ENCODE results near the gene PSMD9. TPM values are rescaled to one million over a fixed set of nuclear protein-coding genes. Genes with fewer than 3 reads are reported as not detected.
"Not testable (repeated sequence)": the region's sequence is repeated elsewhere in the genome, so short reads cannot be mapped to it uniquely, and the experiment has no call there.

Gene PSMD9
- total RNA-seq, 1 donor from 2014 or later = 28.1 TPM

DNA sequence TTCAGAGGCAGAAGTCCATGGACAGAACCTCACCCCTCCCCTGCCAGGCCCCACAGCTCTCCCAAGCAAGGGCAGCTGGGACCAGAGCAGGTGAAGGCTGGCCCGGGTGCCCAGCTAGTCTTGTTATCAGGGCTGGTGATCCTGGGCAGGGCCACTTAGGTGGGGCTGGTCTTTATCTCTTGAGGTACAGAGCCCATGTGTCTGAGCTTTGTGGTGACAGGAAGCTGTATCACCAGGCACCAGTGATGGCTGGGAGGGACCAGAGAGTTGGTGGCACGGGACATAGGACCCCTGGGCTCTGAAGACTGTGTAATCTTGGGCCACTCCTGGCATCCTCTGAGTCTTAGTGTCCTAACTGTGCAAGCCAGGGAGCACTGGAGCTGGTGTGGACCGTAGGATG lies 17.1 kb upstream of the PSMD9 start:
- intact Hi-C loops (cut with micrococcal nuclease) = no loop called here
- Histone ChIP-seq H3K9me3 (replicated peaks) (no peaks in the 10 kb centered on the region), H3K4me3 (no peak overlapping the region), H3K4me1 (no peaks in the 10 kb centered on the region), H3K36me3 (no peaks in the 10 kb centered on the region), H3K27ac (replicated peaks) (no peak overlapping the region), H3K27me3 (ENCODE audit: low read depth) (no peaks in the 10 kb centered on the region)
- TF ChIP-seq, protein P1, sequence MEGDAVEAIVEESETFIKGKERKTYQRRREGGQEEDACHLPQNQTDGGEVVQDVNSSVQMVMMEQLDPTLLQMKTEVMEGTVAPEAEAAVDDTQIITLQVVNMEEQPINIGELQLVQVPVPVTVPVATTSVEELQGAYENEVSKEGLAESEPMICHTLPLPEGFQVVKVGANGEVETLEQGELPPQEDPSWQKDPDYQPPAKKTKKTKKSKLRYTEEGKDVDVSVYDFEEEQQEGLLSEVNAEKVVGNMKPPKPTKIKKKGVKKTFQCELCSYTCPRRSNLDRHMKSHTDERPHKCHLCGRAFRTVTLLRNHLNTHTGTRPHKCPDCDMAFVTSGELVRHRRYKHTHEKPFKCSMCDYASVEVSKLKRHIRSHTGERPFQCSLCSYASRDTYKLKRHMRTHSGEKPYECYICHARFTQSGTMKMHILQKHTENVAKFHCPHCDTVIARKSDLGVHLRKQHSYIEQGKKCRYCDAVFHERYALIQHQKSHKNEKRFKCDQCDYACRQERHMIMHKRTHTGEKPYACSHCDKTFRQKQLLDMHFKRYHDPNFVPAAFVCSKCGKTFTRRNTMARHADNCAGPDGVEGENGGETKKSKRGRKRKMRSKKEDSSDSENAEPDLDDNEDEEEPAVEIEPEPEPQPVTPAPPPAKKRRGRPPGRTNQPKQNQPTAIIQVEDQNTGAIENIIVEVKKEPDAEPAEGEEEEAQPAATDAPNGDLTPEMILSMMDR (IDR thresholded peaks at IDR 0.05; ENCODE audit: borderline replicate concordance) = no peak
- no peak for DNase-seq

DNA sequence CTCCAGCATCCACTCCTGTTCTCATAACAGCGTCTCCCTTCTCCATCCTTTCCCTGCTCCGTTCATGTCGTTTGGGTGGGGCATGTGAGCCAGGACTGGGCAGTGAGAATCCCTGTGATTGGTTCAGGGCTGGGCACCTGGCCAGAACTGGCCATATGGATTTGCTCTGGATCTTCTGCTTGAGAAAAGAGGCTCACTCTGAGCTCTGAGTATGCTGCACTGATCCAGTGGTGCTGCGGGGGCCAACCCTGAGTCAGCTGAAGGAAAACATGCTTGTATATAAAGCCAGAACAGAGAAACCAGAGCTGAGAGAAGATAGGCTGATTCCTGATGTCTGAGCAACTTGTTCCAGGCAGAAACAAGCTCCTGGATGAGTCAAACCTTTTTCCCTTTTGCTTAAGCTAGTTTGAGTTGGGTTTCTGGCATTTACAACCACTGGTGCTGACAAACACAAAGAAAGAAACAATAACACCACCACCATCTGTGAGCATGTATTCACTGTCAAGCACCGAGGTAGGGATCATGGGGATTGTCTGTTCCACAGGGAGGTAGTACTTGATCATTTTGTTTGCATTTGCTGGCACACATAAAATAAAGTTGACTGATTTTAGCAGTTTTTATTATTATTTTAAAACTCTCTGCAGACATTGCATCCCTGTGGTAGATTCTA lies 15.9 kb upstream of the PSMD9 start:
- peak; percentile 31 for DNase-seq
- H3K4me1 ChIP-seq = no peaks in the 10 kb centered on the region
- no peaks in the 10 kb centered on the region for H3K36me3 ChIP-seq
- H3K4me3 ChIP-seq = no peak overlapping the region
- TF ChIP-seq, protein P1 (IDR thresholded peaks at IDR 0.05; ENCODE audit: borderline replicate concordance) = no peak
- H3K27ac ChIP-seq (replicated peaks) = no peak overlapping the region
- intact Hi-C loops (cut with micrococcal nuclease) = no loop called here
- no peaks in the 10 kb centered on the region for H3K27me3 ChIP-seq (ENCODE audit: low read depth)
- H3K9me3 ChIP-seq (replicated peaks) = no peaks in the 10 kb centered on the region

- intact Hi-C loops (cut with micrococcal nuclease) = no loop called here
- Histone ChIP-seq H3K4me1 (no peaks in the 10 kb centered on the region), H3K27ac (replicated peaks) (no peak overlapping the region), H3K4me3 (no peak overlapping the region), H3K9me3 (replicated peaks) (no peaks in the 10 kb centered on the region), H3K36me3 (no peaks in the 10 kb centered on the region), H3K27me3 (ENCODE audit: low read depth) (no peaks in the 10 kb centered on the region)
- no peak for DNase-seq
- TF ChIP-seq, protein P1 (IDR thresholded peaks at IDR 0.05; ENCODE audit: borderline replicate concordance) = no peak
These were observed 15.4 kb upstream of the PSMD9 start for GRCh38 chr12:121873216-121873569.

GRCh38 chr12:121874071-121874470 lies 14.5 kb upstream of the PSMD9 start:
- no peak overlapping the region for H3K27ac ChIP-seq (replicated peaks)

DNA sequence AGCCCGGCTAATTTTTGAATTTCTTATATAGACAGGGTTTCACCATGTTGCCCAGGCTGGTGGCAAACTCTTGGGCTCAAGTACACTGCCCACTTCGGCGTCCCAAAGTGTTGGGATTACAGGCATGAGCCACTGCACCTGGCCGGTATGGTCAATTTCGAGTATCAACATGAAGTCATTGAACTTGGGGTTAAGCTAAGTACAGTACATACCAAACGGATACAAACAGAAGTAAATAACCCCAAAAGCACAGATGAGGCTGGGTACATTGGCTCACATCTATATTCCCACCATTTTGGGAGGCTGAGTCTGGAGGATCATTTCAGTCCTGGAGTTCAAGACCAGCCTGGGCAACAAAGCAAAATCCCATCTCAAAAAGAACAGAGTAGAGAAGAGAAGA lies 13.0 kb upstream of the PSMD9 start:
- intact Hi-C loops (cut with micrococcal nuclease) = no loop called here
- Histone ChIP-seq H3K27me3 (ENCODE audit: low read depth) (no peaks in the 10 kb centered on the region), H3K4me1 (no peaks in the 10 kb centered on the region), H3K27ac (replicated peaks) (no peak overlapping the region), H3K36me3 (no peaks in the 10 kb centered on the region), H3K4me3 (no peak overlapping the region), H3K9me3 (replicated peaks) (no peaks in the 10 kb centered on the region)
- DNase-seq = no peak
- TF ChIP-seq, protein P1 (IDR thresholded peaks at IDR 0.05; ENCODE audit: borderline replicate concordance) = no peak

More at GRCh38 chr12:121874071-121874470, 14.5 kb upstream of the PSMD9 start:
- H3K4me1 ChIP-seq = no peaks in the 10 kb centered on the region
- no peaks in the 10 kb centered on the region for H3K36me3 ChIP-seq
- H3K4me3 ChIP-seq = no peak overlapping the region
- DNase-seq = no peak
- no peaks in the 10 kb centered on the region for H3K27me3 ChIP-seq (ENCODE audit: low read depth)
- H3K9me3 ChIP-seq (replicated peaks) = no peaks in the 10 kb centered on the region
- TF ChIP-seq, protein P1 (IDR thresholded peaks at IDR 0.05; ENCODE audit: borderline replicate concordance) = no peak
- intact Hi-C loops (cut with micrococcal nuclease) = no loop called here

DNA sequence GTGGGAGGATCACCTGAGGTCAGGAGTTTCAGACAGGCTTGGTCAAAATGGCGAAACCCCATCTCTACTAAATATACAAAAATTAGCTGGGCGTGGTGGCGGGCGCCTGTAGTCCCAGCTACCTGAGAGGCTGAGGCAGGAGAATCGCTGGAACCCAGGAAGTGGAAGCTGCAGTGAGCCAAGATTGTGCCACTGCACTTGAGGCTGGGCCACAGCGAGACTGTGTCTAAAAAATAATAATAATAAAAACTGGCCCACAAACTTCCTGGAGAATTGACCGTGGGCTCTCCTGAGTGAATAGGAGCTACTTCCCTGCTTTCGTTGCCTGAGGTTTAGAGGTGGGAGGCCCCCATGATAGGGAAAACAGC lies 12.5 kb upstream of the PSMD9 start:
- H3K36me3 ChIP-seq; H3K9me3 ChIP-seq (replicated peaks); H3K4me1 ChIP-seq; intact Hi-C loops (cut with micrococcal nuclease); H3K27me3 ChIP-seq (ENCODE audit: low read depth); H3K27ac ChIP-seq (replicated peaks); DNase-seq; H3K4me3 ChIP-seq: not testable (repeated sequence)
